GM19023 (cell line): ENCODE results near the gene GPALPP1.
"Not testable (repeated sequence)": the region's sequence is repeated elsewhere in the genome, so short reads cannot be mapped to it uniquely, and the experiment has no call there.

Experiments used
- ATAC-seq: cut with Tn5 transposase; IDR thresholded peaks from one replicate; pipeline ENCODE4 v1.9.1; 2021; ENCODE audit warnings: mild to moderate bottlenecking, moderate library complexity; ENCODE audit not compliant: unreplicated experiment

The GPALPP1 gene

GRCh38 chr13:45004096-45004495, 14.8 kb downstream of the GPALPP1 start:
- ATAC-seq = no peak

- ATAC-seq = no peak
Measured at GRCh38 chr13:45007225-45007624, 17.9 kb downstream of the GPALPP1 start.

GRCh38 chr13:45007823-45008222, 18.5 kb downstream of the GPALPP1 start:
- no peak for ATAC-seq

- no peak for ATAC-seq
Measured at GRCh38 chr13:45011198-45011597, 21.9 kb downstream of the GPALPP1 start.

GRCh38 chr13:45015300-45015699, 26.0 kb downstream of the GPALPP1 start:
- no peak for ATAC-seq

GRCh38 chr13:45016792-45017425, 27.6 kb downstream of the GPALPP1 start:
- ATAC-seq = no peak

- not testable (repeated sequence) for ATAC-seq
Measured at GRCh38 chr13:45019981-45020380, 30.6 kb downstream of the GPALPP1 start.

DNA sequence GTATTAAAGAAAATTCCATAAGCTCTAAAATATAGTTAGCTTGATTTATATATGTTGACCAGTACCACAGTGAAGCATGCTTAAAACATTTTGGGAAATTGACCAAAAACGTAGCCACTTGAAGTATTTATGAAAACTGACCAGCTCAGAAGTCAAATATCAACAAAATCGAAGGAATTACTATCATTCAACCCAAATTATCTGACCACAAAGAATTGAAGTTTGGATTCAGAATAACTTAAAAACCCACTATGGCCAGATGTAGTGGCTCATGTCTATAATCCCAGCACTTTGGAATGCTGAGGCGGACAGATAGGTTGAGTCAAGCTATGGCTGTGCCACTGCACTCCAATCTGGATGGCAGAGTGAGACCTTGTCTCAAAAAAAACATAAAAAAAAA, 31.9 kb downstream of the GPALPP1 start:
- no peak for ATAC-seq

GRCh38 chr13:45024847-45025246, 35.5 kb downstream of the GPALPP1 start:
- no peak for ATAC-seq

- no peak for ATAC-seq
Measured at GRCh38 chr13:45034342-45034741, 45.0 kb downstream of the GPALPP1 start.

DNA sequence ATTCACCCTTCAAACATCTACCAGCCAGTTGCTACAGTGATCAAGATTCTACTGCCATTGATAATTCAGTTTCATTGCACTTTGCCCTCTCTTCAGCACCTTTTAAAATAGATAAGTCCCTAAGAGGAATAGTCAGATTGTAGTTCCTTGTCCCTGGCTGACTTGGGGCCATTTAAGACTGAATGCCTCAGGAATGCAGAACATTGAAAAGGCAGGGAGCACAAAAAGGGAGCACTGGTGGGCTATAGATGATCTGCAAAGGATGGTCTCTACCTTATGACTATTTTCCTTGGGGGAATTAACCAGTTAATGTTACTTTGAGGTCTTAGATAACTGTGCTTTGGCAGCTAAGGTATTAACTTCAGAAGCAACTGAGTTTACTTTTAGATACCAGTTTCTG, 46.9 kb downstream of the GPALPP1 start:
- ATAC-seq = no peak

DNA sequence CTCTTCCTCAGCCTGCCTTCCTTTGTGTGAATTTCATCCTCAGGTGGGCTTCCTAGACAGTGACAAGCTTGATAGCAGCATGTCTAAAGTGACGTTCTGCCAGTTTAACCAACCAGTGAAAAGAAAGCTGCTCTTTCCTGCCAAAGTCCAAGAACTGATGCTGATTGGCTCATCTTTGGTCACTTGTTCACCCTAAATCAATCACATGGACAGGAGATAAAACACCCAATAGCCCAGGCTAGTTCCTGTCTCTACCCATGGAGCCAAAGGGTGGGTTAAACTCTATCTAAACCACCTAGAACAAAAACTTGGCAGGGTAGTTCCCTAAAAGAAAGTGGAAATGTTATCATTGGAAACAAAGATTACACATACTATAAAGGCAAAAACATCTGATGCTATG, 50.8 kb downstream of the GPALPP1 start:
- no peak for ATAC-seq

DNA sequence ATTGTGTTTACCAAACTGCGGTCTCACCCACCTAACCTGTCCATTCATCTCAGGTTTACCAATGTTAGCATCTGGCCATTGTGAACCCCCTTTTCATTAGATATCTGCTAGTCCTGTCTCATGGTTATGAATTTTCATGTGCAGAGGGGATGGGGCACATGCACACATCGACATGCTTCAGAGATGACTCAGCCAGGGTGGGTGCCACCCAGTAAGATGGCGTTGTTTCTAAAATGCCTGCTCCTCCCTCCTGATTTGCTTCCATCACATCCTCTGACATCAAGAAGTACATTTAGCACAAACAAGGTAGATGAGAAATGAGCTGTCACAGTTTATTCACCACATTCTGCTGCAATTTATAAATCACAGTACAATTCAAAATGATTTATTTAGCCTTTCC, 51.3 kb downstream of the GPALPP1 start:
- ATAC-seq = no peak

GRCh38 chr13:45042539-45042938, 53.2 kb downstream of the GPALPP1 start:
- no peak for ATAC-seq

DNA sequence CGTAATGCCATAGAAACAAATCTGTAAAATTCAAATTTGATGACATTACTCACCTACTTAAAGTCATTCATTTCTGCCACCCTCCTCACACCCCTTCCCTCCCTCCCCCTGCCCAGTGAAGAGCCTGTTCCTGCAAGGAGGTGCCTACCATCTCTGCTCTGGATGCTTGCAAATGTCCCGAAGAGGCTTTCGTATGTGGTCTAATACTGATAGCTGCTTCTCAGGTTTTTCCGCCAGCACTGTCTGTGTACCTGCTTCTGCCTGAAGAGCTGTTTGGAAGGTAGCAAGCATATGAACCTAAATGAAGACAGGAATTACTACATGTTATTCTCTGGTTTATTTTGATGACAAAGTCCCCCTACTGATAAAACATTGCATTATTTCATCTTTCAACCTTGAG, 57.1 kb downstream of the GPALPP1 start:
- ATAC-seq = no peak

DNA sequence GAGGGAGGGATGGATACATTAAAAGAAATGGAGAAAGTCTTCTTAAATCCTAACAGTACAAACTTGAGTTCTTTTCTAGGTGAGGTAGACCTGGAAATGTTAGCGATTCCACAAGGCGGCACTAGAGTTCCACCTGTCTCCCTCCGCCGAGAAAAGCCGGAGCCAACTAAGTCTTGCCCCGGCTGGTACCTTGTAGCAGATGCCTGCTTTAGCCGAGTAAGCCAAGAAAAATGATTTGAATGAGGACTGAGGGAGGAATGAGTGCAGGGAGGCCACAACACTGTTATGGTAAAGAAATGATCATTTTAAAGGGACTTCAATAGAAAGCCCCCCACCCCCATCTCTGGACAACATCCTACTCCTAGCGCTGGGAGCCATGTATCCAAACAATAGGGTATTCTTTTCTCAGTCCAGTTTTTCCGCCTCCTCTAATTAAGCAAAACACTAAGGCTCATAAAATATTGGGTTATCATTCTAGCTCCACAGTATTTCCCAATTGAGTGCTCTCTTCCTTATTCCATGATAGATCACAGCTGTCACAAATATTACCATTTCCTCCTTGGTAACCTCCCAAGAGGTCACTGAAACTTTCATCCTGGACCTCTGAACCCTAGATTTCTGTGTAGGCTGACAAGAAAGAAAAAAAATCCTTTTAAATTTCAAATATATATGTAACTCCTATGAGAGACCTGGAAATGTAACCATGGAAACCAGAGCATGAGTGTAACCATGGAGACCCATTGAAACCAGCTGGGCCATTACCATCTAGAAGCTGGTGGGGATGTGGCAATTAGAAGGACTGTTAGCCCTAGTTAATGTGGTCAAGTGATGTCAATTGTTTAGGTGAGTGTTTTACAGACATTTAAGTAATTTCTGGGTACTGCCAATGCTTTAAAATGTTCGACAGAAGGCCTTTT, 58.3 kb downstream of the GPALPP1 start:
- ATAC-seq = peak; percentile 78

GRCh38 chr13:45048890-45049407, 59.6 kb downstream of the GPALPP1 start:
- no peak for ATAC-seq

GRCh38 chr13:45049478-45049877, 60.1 kb downstream of the GPALPP1 start:
- ATAC-seq = no peak

GRCh38 chr13:45051315-45051714, 62.0 kb downstream of the GPALPP1 start:
- no peak for ATAC-seq

DNA sequence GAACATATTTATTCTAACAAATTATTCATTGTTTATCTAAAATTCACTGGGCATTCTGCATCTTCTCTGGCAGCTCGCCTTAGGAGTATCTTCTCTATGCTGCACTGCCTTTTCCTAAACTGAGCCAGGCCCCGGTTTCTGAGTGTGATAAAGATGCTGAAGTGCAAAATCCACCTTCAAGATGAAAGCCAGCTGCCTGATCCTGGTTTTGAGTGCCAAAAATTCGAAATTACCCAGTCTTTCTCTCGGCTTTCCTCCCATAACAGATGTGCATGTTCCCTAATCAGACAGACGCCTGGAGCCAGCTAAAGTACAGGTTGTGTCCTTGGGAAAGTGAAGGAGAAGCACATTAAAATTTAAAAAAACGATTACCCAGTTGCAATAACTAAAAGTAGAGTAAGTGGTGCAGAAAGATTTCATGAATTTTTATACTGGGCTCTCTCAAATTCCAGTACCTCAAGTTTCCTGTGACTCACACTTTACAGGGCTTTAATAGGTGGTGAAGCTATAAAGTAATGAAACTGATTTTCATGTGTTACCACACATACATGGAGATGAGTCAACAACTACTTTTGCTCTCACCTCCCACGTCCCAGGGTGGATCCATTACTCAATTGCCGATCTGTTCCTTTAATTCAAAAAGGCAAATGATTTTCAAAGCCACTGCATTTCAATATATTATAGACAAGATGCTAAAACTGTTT, 66.0 kb downstream of the GPALPP1 start:
- no peak for ATAC-seq

DNA sequence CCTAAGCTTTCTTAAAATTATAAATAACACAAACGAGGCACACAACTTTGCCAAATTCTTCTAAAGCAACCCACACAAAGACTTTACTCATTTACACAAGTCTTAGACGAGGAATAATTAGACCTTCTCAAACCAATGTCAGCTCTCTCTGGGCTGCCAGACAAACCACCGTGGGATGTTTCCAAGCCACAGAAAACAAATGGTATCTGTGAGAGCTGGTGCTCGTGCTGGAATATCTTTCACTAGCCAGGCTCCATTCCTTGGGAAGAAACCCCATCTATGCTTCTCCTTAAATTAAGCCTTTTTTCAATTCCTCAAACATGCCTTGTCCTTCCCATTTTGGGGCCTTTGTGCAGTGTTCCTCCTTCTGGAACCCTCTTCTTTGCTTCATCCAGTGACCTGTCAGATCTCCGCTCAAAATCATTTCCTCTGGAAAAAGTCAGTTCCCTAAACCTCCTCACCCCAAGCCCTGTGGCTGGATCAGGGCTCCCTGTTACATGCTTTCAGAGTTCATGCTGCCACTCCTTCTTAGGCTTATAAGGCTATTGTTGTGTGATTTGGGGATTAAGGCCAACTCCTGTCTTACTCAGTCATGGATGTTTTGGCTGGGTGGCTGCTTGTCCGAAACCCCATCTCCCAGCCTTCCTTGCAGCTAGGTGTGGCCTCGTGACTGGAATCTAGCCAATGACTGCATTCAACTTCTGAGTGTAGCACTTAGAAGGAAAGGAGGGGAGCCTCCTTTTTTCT, 66.7 kb downstream of the GPALPP1 start:
- ATAC-seq = no peak
